WI38 (cell line): ENCODE data around the gene VEGFA.

Experiments
- H3K4me3 ChIP-seq: 2 replicates; pipeline ENCODE4 v1.5.1; 2011; ENCODE audit warnings: low read depth, mild to moderate bottlenecking, control low read depth, low read length
- CTCF ChIP-seq: IDR thresholded peaks from 2 replicates; pipeline ENCODE4 v1.5.1; 2012; ENCODE audit warnings: low read depth, mild to moderate bottlenecking, control low read depth, low read length

The VEGFA gene

GRCh38 chr6:43824703-43825064, 54.7 kb downstream of the VEGFA start:
- no peak for TF ChIP-seq CTCF
- H3K4me3 ChIP-seq: no peak overlapping the region

GRCh38 chr6:43825187-43826115, 55.4 kb downstream of the VEGFA start:
- no peak for TF ChIP-seq CTCF
- H3K4me3 ChIP-seq: no peak overlapping the region

- no peak overlapping the region for H3K4me3 ChIP-seq
- TF ChIP-seq CTCF: no peak
Measured at GRCh38 chr6:43826730-43827129, 56.7 kb downstream of the VEGFA start.

- no peak for TF ChIP-seq CTCF
- no peak overlapping the region for H3K4me3 ChIP-seq
Measured at GRCh38 chr6:43827898-43828297, 57.9 kb downstream of the VEGFA start.

GRCh38 chr6:43828711-43829110, 58.7 kb downstream of the VEGFA start:
- H3K4me3 ChIP-seq: no peak overlapping the region
- no peak for TF ChIP-seq CTCF

- no peak for TF ChIP-seq CTCF
Measured at GRCh38 chr6:43829470-43829869, 59.5 kb downstream of the VEGFA start.

GRCh38 chr6:43830775-43831174, 60.8 kb downstream of the VEGFA start:
- TF ChIP-seq CTCF: no peak
- H3K4me3 ChIP-seq: no peak overlapping the region

More at GRCh38 chr6:43829470-43829869, 59.5 kb downstream of the VEGFA start:
- no peak overlapping the region for H3K4me3 ChIP-seq
